ENCODE results near the gene GEN1.
"Not testable (repeated sequence)": the region's sequence is repeated elsewhere in the genome, so short reads cannot be mapped to it uniquely, and the experiment has no call there.

The GEN1 gene

DNA sequence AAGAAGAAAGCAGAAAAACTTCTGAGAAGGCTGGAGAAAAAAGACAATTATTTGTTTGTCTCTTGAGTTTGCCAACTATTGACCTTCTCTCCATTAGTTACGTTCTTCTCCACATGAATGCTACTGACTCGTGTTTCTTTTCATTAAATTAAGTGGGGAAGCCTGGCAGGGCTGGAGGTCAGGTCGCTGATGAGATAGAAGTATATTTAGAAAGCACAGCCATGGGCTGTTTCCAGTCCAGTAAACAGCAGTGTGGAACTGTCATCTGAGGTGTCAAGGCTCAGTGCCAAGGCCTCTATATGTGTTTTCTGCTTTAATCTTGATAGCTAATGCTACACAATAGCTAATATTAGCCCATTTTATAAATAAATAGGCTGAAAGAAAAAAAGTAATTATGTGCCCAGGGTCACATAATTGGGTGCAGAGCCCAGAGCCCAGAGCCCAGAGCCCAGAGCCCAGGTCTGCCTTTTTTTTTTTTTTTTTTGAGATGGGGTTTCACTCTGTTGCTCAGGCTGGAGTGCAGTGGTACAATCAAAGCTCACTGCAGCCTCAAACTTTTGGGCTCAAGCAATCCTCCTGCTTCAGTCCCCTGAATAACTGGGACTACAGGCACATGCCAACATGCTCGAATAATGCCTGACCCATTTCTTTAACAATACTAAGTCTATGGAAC lies 68.6 kb downstream of the GEN1 start:
- Histone ChIP-seq H3K27me3 (ENCODE audit: control insufficient read depth, low read length) (no peaks in the 10 kb centered on the region), H3K4me2 (ENCODE audit: low read length) (peak overlapping the region; percentile 42), H3K27ac (ENCODE audit: low read depth, low read length) (no peak overlapping the region), H3K79me2 (ENCODE audit: control insufficient read depth, low read length) (no peaks in the 10 kb centered on the region), H3K4me3 (ENCODE audit: low read length) (no peak overlapping the region), H4K20me1 (ENCODE audit: control insufficient read depth, insufficient read depth, low read depth, low read length) (no peaks in the 10 kb centered on the region), H3F3A (ENCODE audit: control insufficient read depth, insufficient read depth) (no peaks in the 10 kb centered on the region), H3K4me1 (ENCODE audit: control insufficient read depth, low read length) (peaks cover 24% of the 10 kb centered on the region), H3K9me3 (ENCODE audit: control insufficient read depth, insufficient read depth, low read length) (no peaks in the 10 kb centered on the region), H3K36me3 (ENCODE audit: control insufficient read depth, low read length) (no peaks in the 10 kb centered on the region), H3K9me2 (replicated peaks; ENCODE audit: control insufficient read depth, low read length) (no peaks in the 10 kb centered on the region)
- no peak for TF ChIP-seq CTCF (IDR thresholded peaks at IDR 0.05; ENCODE audit: low read depth, low read length, poor library complexity, severe bottlenecking)
- TF ChIP-seq EZH2phosphoT487 (IDR thresholded peaks at IDR 0.05; ENCODE audit: borderline replicate concordance, low read length), result no peak

- H3K4me2 ChIP-seq (ENCODE audit: low read length); H3K27me3 ChIP-seq (ENCODE audit: control insufficient read depth, low read length); H3K9me2 ChIP-seq (replicated peaks; ENCODE audit: control insufficient read depth, low read length); H3K27ac ChIP-seq (ENCODE audit: low read depth, low read length); H3K79me2 ChIP-seq (ENCODE audit: control insufficient read depth, low read length); H3K9me3 ChIP-seq (ENCODE audit: control insufficient read depth, insufficient read depth, low read length); H3K4me3 ChIP-seq (ENCODE audit: low read length); H3F3A ChIP-seq (ENCODE audit: control insufficient read depth, insufficient read depth); H3K36me3 ChIP-seq (ENCODE audit: control insufficient read depth, low read length); H4K20me1 ChIP-seq (ENCODE audit: control insufficient read depth, insufficient read depth, low read depth, low read length): not testable (repeated sequence)
- H3K4me1 ChIP-seq (ENCODE audit: control insufficient read depth, low read length), result peaks cover 24% of the 10 kb centered on the region
Observed at GRCh38 chr2:17823646-17824045, 69.7 kb downstream of the GEN1 start.

DNA sequence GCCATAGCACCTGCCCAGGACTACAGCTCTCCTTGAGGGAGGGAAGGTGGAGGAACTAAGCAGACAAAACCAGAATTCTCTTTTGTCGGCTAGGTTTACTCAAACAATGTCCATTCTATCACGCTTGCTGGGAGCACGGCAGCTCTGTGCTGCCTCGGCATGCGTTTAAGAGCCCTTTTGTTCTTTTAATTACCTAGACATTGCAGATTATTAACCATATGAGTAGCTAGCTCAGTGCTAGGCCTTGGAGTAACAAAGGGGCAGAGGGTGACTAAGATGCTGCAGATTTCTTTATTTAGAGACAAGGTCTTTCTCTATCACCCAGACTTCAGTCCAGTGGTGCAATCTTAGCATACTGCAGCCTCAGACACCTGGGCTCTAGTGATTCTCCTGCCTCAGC lies 73.4 kb downstream of the GEN1 start:
- H3K4me2 ChIP-seq (ENCODE audit: low read length), result no peak overlapping the region
- H3K9me3 ChIP-seq (ENCODE audit: control insufficient read depth, insufficient read depth, low read length), result no peaks in the 10 kb centered on the region
- peaks cover 13% of the 10 kb centered on the region for H3K27me3 ChIP-seq (ENCODE audit: control insufficient read depth, low read length)
- no peaks in the 10 kb centered on the region for H3K9me2 ChIP-seq (replicated peaks; ENCODE audit: control insufficient read depth, low read length)
- no peaks in the 10 kb centered on the region for H3K79me2 ChIP-seq (ENCODE audit: control insufficient read depth, low read length)
- H3F3A ChIP-seq (ENCODE audit: control insufficient read depth, insufficient read depth), result no peaks in the 10 kb centered on the region
- H3K4me1 ChIP-seq (ENCODE audit: control insufficient read depth, low read length), result peaks cover 21% of the 10 kb centered on the region
- H3K4me3 ChIP-seq (ENCODE audit: low read length), result no peak overlapping the region
- no peak overlapping the region for H3K27ac ChIP-seq (ENCODE audit: low read depth, low read length)
- H3K36me3 ChIP-seq (ENCODE audit: control insufficient read depth, low read length), result no peaks in the 10 kb centered on the region
- H4K20me1 ChIP-seq (ENCODE audit: control insufficient read depth, insufficient read depth, low read depth, low read length), result no peaks in the 10 kb centered on the region
- TF ChIP-seq EZH2phosphoT487 (IDR thresholded peaks at IDR 0.05; ENCODE audit: borderline replicate concordance, low read length), result no peak
- TF ChIP-seq CTCF (IDR thresholded peaks at IDR 0.05; ENCODE audit: low read depth, low read length, poor library complexity, severe bottlenecking), result no peak

DNA sequence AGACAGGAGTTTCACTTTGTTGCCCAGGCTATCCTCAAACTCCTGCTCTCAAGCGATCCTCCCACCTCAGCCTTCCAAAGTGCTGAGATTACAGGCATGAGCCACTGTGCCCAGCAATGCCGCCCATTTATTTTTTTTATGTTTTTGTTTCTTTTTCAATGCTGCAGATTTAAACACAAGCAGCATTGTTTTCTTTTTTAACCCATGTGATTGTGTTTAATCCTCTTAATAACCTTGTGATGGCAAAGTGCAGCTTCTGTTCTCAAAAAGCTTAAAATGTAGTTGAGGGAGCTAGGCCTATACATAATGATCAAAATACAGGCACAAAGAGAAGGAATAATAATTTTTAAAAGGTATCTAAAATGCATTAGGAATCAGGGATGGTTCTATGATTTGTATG lies 73.8 kb downstream of the GEN1 start:
- Histone ChIP-seq H3K4me3 (ENCODE audit: low read length) (no peak overlapping the region), H3K4me2 (ENCODE audit: low read length) (no peak overlapping the region), H3K79me2 (ENCODE audit: control insufficient read depth, low read length) (no peaks in the 10 kb centered on the region), H4K20me1 (ENCODE audit: control insufficient read depth, insufficient read depth, low read depth, low read length) (no peaks in the 10 kb centered on the region), H3K36me3 (ENCODE audit: control insufficient read depth, low read length) (no peaks in the 10 kb centered on the region), H3K27ac (ENCODE audit: low read depth, low read length) (no peak overlapping the region), H3F3A (ENCODE audit: control insufficient read depth, insufficient read depth) (no peaks in the 10 kb centered on the region), H3K4me1 (ENCODE audit: control insufficient read depth, low read length) (peaks cover 16% of the 10 kb centered on the region), H3K9me3 (ENCODE audit: control insufficient read depth, insufficient read depth, low read length) (no peaks in the 10 kb centered on the region), H3K27me3 (ENCODE audit: control insufficient read depth, low read length) (peaks cover 15% of the 10 kb centered on the region), H3K9me2 (replicated peaks; ENCODE audit: control insufficient read depth, low read length) (no peaks in the 10 kb centered on the region)
- no peak for TF ChIP-seq EZH2phosphoT487 (IDR thresholded peaks at IDR 0.05; ENCODE audit: borderline replicate concordance, low read length)
- no peak for TF ChIP-seq CTCF (IDR thresholded peaks at IDR 0.05; ENCODE audit: low read depth, low read length, poor library complexity, severe bottlenecking)

Data from DOHH2 (cell line).